Umbilical cord (tissue), 2 donors: ENCODE data around the gene ARMC9. TPM values are rescaled to one million over a fixed set of nuclear protein-coding genes. Genes with fewer than 3 reads are reported as not detected.

Source experiments
- DNase-seq: peaks from one replicate; pipeline ENCODE4 v3.0.0-alpha.2; 2015; ENCODE audit warnings: low spot score
- total RNA-seq: library from RNA; depleted of rRNA; stranded (reverse); fragments of >200 nt; gene quantifications from one replicate; pipeline ENCODE4 v1.2.3, GENCODE V29; 2014; ENCODE audit warnings: low replicate concordance; ENCODE audit not compliant: insufficient read depth

ARMC9 gene
- total RNA-seq, 1 donor from 2014 or later, result 25.8 TPM

- DNase-seq, result no peak
Observed at GRCh38 chr2:231204146-231204545, 5.7 kb downstream of the ARMC9 start.

- no peak for DNase-seq
Observed at GRCh38 chr2:231204581-231204980, 6.2 kb downstream of the ARMC9 start.

- DNase-seq, result no peak
Observed at GRCh38 chr2:231207734-231208133, 9.3 kb downstream of the ARMC9 start.

GRCh38 chr2:231210782-231211181 lies 12.4 kb downstream of the ARMC9 start:
- DNase-seq, result no peak

- DNase-seq, result peak; percentile 44
Observed at GRCh38 chr2:231211486-231211885, 13.1 kb downstream of the ARMC9 start.

GRCh38 chr2:231212329-231212845 lies 14.0 kb downstream of the ARMC9 start:
- no peak for DNase-seq

- no peak for DNase-seq
Observed at GRCh38 chr2:231213931-231214642, 15.7 kb downstream of the ARMC9 start.

GRCh38 chr2:231218366-231218765 lies 19.9 kb downstream of the ARMC9 start:
- no peak for DNase-seq

- DNase-seq, result no peak
Observed at GRCh38 chr2:231219289-231219688, 20.9 kb downstream of the ARMC9 start.

- no peak for DNase-seq
Observed at GRCh38 chr2:231221761-231222160, 23.3 kb downstream of the ARMC9 start.

GRCh38 chr2:231222318-231223000 lies 24.0 kb downstream of the ARMC9 start:
- peak; percentile 52 for DNase-seq

- no peak for DNase-seq
Observed at GRCh38 chr2:231223001-231223375, 24.6 kb downstream of the ARMC9 start.

- DNase-seq, result no peak
Observed at GRCh38 chr2:231223458-231223976, 25.1 kb downstream of the ARMC9 start.

- peak; percentile 80 for DNase-seq
Observed at GRCh38 chr2:231227310-231228162, 29.1 kb downstream of the ARMC9 start.

- no peak for DNase-seq
Observed at GRCh38 chr2:231228223-231228622, 29.8 kb downstream of the ARMC9 start.

GRCh38 chr2:231228974-231229529 lies 30.6 kb downstream of the ARMC9 start:
- no peak for DNase-seq

- no peak for DNase-seq
Observed at GRCh38 chr2:231235217-231235616, 36.8 kb downstream of the ARMC9 start.

- DNase-seq, result no peak
Observed at GRCh38 chr2:231238689-231239088, 40.3 kb downstream of the ARMC9 start.

GRCh38 chr2:231239751-231240150 lies 41.3 kb downstream of the ARMC9 start:
- no peak for DNase-seq

- peak; percentile 29 for DNase-seq
Observed at GRCh38 chr2:231241755-231242507, 43.5 kb downstream of the ARMC9 start.

GRCh38 chr2:231243866-231244265 lies 45.4 kb downstream of the ARMC9 start:
- no peak for DNase-seq
